Effector memory CD8-positive, alpha-beta T cell (primary cell): ENCODE data around the gene TOPBP1.

Experiments
- ATAC-seq: fragments of 150-1000 bp; cut with Tn5 transposase; replicated peaks from 2 replicates; pipeline ENCODE4 v1.10.0; 2021; ENCODE audit warnings: mild to moderate bottlenecking, moderate library complexity
- DNase-seq, 3 experiments: peaks; one replicate each; pipeline ENCODE4 v3.0.0; 2021
- H3K27ac Mint-ChIP-seq, 2 donors: one replicate each; pipeline ENCODE4 v1.8.0; 2022; ENCODE audit warnings: mild to moderate bottlenecking in 2 of 2, mixed read lengths in 2 of 2, moderate library complexity in 2 of 2
- H3K27me3 Mint-ChIP-seq, 2 donors: one replicate each; pipeline ENCODE4 v1.8.0; 2022; ENCODE audit warnings: mixed read lengths in 2 of 2
- H3K36me3 Mint-ChIP-seq: one replicate; pipeline ENCODE4 v1.8.0; 2022; ENCODE audit warnings: mild to moderate bottlenecking, moderate library complexity, mixed read lengths; ENCODE audit not compliant: insufficient read depth
- H3K4me1 Mint-ChIP-seq, 2 donors: one replicate each; pipeline ENCODE4 v1.8.0; 2022; ENCODE audit warnings: low read depth in 2 of 2, mixed read lengths in 2 of 2
- H3K4me3 Mint-ChIP-seq, 2 donors: one replicate each; pipeline ENCODE4 v1.8.0; 2022; ENCODE audit warnings: mild to moderate bottlenecking in 2 of 2, mixed read lengths in 2 of 2, moderate library complexity in 2 of 2
- H3K9me3 Mint-ChIP-seq, 2 donors: one replicate each; pipeline ENCODE4 v1.8.0; 2022; ENCODE audit warnings: mixed read lengths in 2 of 2

The TOPBP1 gene

DNA sequence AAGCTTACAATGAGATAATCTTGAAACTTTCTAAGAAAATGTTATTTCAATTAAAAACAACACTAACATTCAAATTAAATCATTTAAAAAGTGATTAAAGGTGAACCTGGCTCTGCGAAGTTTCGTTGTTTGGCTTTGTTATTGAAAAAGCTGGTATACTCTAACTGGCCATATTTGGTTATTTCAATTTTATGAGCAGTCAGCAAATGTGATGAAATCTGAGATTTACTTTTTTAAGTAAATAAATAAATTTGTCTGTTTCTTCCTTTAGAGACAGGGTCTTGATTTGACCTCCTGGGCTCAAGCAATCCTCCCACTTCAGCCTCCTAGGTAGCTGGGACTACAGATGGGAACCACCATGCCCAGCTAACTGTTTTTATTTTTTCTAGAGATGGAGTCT is 50.2 kb downstream of the TOPBP1 start:
- H3K27me3 Mint-ChIP-seq: no peaks in the 10 kb centered on the region
- ATAC-seq (no peak), DNase-seq (no peak)
- H3K9me3 Mint-ChIP-seq: no peaks in the 10 kb centered on the region
- H3K4me3 Mint-ChIP-seq: no peak overlapping the region
- H3K4me1 Mint-ChIP-seq: no peaks in the 10 kb centered on the region
- H3K36me3 Mint-ChIP-seq: peaks cover 52% of the 10 kb centered on the region
- H3K27ac Mint-ChIP-seq: peak overlapping the region in 1 of 2 donors; percentile 13

DNA sequence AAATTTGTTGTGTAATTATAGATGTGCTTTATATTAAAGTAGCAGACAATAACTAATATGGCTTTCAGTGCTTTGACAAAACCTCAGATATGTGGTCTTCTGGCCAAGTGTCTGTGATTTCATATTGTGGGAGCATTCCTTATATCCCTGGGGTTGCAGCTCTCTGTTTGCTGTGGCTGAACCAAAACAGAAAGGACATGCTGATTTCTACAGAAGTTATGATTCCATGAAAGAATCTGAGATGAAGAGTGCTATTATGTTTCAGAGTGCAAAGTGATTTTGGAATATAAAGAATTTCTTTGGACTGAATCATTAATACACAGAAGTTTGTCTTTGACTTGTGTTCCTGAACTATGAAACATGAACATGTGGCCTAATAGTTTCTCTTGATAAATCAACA is 51.7 kb downstream of the TOPBP1 start:
- H3K27me3 Mint-ChIP-seq: no peaks in the 10 kb centered on the region
- ATAC-seq: no peak
- no peak overlapping the region for H3K27ac Mint-ChIP-seq
- H3K9me3 Mint-ChIP-seq: no peaks in the 10 kb centered on the region
- H3K4me1 Mint-ChIP-seq: peaks cover 0 to under 1% of the 10 kb centered on the region in 2 donors
- H3K4me3 Mint-ChIP-seq: no peak overlapping the region
- no peak for DNase-seq
- peaks cover 40% of the 10 kb centered on the region for H3K36me3 Mint-ChIP-seq

DNA sequence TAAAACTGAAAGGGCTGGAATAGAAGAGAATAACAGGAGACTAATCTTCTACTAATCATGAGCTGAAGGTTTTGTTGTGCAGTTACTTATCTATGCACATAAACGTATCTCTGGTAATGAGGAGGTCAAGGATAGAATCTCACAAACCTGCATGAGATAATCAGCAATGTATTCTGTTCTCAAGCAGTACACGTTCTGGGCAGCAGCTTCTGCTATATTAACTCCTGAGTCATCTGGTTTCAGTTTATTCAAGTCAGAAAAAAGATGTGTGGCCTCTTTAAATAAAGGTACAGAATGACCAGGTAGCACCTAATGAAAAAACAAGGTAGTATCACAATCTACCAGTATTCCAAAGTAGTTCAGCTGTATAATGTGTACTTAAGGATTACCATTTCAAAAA is 53.4 kb downstream of the TOPBP1 start:
- ATAC-seq: no peak
- Mint-ChIP-seq H3K4me3 (no peak overlapping the region), H3K36me3 (peaks cover 37% of the 10 kb centered on the region), H3K27me3 (no peaks in the 10 kb centered on the region), H3K27ac (no peak overlapping the region), H3K9me3 (no peaks in the 10 kb centered on the region), H3K4me1 (peaks cover 0 to 2% of the 10 kb centered on the region in 2 donors)
- no peak for DNase-seq

DNA sequence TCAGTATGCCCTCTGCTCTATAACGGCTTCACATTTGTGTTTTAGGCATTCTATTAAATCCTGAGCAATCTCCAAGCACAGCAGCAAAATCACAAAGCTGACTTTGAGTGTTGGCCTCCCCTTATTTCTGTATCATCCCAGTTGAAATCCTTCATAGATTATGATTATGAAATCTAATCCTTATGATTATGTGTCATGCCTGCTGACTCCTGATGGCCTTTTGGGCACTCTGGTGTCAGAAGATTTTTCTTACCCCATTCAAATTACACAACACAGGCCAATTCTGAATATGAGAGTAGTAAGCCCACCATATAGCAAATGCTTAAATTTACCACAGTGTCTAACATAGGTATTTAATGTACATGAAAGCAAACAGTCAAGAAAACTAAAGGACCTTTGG is 53.9 kb downstream of the TOPBP1 start:
- H3K4me3 Mint-ChIP-seq: no peak overlapping the region
- peaks cover 0 to 2% of the 10 kb centered on the region in 2 donors for H3K4me1 Mint-ChIP-seq
- no peaks in the 10 kb centered on the region for H3K27me3 Mint-ChIP-seq
- no peaks in the 10 kb centered on the region for H3K9me3 Mint-ChIP-seq
- no peak overlapping the region for H3K27ac Mint-ChIP-seq
- ATAC-seq (no peak), DNase-seq (no peak)
- peaks cover 36% of the 10 kb centered on the region for H3K36me3 Mint-ChIP-seq

DNA sequence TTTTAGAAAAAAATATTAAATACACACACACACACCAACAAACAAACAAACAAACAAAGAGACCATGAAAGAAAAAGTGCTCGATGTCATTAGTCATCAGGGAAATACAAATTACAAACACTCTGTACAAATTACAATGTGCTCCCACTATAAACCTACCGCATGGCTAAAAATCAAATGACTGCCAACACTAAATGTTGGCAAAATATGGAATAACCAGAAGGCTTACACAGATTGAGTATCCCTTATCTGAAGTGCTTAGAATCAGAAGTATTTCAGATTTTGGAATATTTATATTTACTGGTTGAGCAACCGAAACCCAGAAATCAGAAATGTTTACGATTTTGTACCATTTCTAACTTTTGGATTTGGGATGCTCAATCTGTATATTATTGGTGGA is 54.8 kb downstream of the TOPBP1 start:
- Mint-ChIP-seq H3K4me1 (peaks cover 0 to 2% of the 10 kb centered on the region in 2 donors), H3K36me3 (peaks cover 29% of the 10 kb centered on the region), H3K9me3 (no peaks in the 10 kb centered on the region), H3K27me3 (no peaks in the 10 kb centered on the region), H3K27ac (no peak overlapping the region), H3K4me3 (no peak overlapping the region)
- no peak for ATAC-seq
- no peak for DNase-seq

DNA sequence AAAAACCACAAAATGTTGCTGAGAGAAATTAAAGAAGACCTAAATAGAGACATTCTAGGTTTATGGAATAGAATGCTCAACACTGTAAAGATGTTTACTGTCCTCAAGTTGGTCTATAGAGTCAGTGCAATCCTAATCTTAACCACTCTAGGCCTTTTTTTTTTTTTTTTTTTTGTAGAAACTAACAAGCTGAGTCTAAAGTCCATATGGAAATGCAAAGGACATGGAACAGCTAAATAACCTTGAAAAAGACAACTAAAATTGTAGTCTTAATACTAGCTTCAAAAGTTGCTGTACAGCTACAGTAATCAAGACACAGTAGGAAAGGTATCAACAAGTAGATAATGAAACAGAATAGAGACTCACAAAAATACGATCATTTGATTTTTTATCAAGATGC is 55.4 kb downstream of the TOPBP1 start:
- ATAC-seq (no peak), DNase-seq (no peak)

DNA sequence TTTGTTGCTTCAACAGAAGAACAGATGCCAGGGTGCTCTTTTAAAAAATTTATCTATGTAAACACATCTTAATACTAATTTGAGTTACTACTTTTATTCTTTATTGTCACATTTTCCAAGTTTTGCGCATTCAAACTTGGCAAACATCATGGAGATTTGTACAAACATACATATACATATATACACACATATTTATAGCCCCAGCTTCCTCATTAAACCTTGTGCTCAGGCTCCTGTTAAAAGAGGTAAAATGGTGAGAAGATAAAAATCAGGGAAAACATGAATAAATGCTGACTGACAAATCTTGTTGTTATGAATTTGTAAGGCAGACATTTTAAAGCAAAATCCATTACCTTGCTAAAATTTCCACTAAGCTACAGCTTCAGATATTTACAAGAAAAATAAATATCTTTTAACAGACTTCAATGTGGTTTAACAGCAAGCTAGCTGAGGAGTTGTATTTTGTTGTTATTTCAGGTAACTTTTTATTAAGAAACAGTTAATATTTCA is 61.1 kb downstream of the TOPBP1 start:
- H3K27ac Mint-ChIP-seq: no peak overlapping the region
- peaks cover 0 to 2% of the 10 kb centered on the region in 2 donors for H3K4me1 Mint-ChIP-seq
- ATAC-seq (no peak), DNase-seq (no peak)
- peaks cover 8% of the 10 kb centered on the region for H3K36me3 Mint-ChIP-seq
- no peak overlapping the region for H3K4me3 Mint-ChIP-seq
- H3K27me3 Mint-ChIP-seq: no peaks in the 10 kb centered on the region
- no peaks in the 10 kb centered on the region for H3K9me3 Mint-ChIP-seq

More for the DNA sequence above, 55.4 kb downstream of the TOPBP1 start:
- Mint-ChIP-seq H3K4me3 (no peak overlapping the region), H3K36me3 (peaks cover 25% of the 10 kb centered on the region), H3K9me3 (no peaks in the 10 kb centered on the region), H3K4me1 (peaks cover 0 to 2% of the 10 kb centered on the region in 2 donors), H3K27me3 (no peaks in the 10 kb centered on the region), H3K27ac (peak overlapping the region in 1 of 2 donors; percentile 55)

DNA sequence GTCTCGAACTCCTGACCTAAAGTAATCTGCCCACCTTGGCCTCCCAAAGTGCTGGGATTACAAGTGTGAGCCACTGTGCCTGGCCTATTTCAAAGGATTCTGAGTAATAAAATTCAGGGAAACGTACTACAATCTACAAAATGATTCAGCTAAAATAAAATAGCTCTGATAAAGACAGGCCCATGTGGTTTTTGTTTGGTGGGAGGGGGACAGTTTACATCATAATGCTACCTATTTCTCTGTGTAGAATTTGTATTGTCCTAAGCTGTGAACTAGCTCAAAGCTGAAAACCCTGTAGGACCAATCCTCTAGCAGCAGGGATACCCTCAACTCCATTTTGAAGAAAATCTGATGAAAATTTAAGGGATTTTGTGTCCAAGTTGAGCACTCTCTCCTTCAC is 62.5 kb downstream of the TOPBP1 start:
- no peak for DNase-seq
- H3K4me3 Mint-ChIP-seq: no peak overlapping the region
- no peaks in the 10 kb centered on the region for H3K4me1 Mint-ChIP-seq
- no peak overlapping the region for H3K27ac Mint-ChIP-seq
- H3K9me3 Mint-ChIP-seq: no peaks in the 10 kb centered on the region
- ATAC-seq: no peak
- H3K27me3 Mint-ChIP-seq: no peaks in the 10 kb centered on the region
- H3K36me3 Mint-ChIP-seq: peaks cover 4% of the 10 kb centered on the region

DNA sequence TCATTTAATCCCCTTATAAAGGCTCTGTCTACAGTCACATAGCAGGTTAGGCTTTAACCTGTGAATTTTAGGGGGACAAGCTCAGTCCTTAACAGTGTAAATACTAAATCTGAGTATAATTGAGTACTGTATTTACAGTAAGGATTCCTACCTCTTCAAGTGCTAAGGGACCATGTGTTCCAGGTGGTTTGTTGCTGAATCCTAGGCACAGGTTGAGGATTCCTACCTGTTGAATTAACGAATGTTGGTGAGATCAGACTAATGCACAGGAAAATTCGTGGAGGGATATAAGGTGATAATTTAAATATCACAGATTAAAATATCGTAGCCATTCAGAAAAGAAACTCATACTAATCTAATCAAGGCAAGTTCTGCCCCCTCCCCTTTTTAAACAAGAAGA is 63.3 kb downstream of the TOPBP1 start:
- Mint-ChIP-seq H3K27ac (peak overlapping the region in 1 of 2 donors; percentile 52), H3K4me3 (no peak overlapping the region), H3K27me3 (no peaks in the 10 kb centered on the region), H3K4me1 (peaks cover 0 to under 1% of the 10 kb centered on the region in 2 donors), H3K36me3 (peaks cover 4% of the 10 kb centered on the region), H3K9me3 (no peaks in the 10 kb centered on the region)
- ATAC-seq (no peak), DNase-seq (no peak)

DNA sequence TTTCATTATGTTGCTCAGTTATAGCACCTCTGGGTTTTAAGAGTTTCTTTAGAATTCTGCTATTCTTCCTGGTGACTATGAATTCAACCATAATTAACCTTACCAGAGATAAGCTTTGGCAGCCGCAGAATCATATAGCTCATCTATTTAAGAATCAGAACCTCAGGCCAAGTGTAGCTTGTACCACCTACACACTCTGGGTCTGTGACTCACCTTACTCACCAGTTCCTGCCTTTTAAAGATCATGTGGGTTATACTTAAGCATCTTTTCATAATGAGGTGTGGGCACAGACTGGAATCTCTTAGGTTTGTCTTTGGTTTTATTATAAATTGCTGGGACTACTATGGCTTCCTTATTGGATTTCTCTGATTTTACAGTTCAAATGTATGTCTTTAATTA is 66.4 kb downstream of the TOPBP1 start:
- peak overlapping the region in 1 of 2 donors; percentile 1 for H3K27ac Mint-ChIP-seq
- H3K9me3 Mint-ChIP-seq: no peaks in the 10 kb centered on the region
- peaks cover 4 to 5% of the 10 kb centered on the region in 2 donors for H3K4me1 Mint-ChIP-seq
- DNase-seq: no peak
- peaks cover 2% of the 10 kb centered on the region for H3K36me3 Mint-ChIP-seq
- H3K4me3 Mint-ChIP-seq: no peak overlapping the region
- H3K27me3 Mint-ChIP-seq: no peaks in the 10 kb centered on the region
- no peak for ATAC-seq

DNA sequence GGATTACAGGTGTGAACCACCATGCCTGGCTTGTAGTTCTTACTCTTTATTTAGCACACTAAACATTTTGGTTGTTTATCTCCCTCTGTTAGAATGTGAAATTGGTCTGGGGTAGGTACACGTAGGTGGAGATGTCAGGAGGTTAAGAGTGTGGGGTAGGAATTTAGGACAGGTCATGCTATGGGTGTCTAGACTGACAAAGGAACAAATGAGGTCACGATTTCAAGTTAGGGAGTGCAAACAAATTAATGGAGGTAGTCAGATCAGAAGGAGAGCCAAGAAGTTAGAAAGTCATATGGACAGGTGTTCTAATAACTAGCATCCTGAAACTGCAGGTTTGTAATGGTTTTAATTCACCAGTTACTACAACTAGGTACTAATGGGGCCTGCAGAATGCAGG is 68.5 kb downstream of the TOPBP1 start:
- Mint-ChIP-seq H3K9me3 (no peaks in the 10 kb centered on the region), H3K27me3 (no peaks in the 10 kb centered on the region), H3K4me3 (no peak overlapping the region), H3K27ac (peak overlapping the region; percentile 67 to 70), H3K36me3 (peaks cover 23% of the 10 kb centered on the region), H3K4me1 (peaks cover 8 to 20% of the 10 kb centered on the region in 2 donors)
- DNase-seq (no peak), ATAC-seq (peak; percentile 23)

DNA sequence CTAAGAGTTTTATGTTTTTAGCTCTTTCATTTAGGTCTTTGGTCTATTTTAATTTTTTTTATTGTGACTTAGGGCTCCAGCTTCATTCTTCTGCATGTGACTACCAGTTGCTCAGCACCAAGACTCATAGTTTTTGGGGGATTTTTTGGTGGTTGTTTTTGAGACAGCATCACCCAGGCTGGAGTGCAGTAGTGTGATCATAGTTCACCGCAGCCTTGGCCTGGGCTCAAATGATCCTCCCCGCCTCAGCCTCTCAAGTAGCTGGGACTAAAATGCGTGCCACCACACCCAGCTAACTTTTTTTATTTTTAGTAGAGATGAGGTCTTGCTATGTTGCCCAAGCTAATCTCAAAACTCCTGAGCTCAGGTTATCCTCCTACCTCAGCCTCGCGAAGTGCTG is 68.9 kb downstream of the TOPBP1 start:
- DNase-seq (peak; percentile 15 to 26 (median 23)), ATAC-seq (peak; percentile 86)
- no peaks in the 10 kb centered on the region for H3K9me3 Mint-ChIP-seq
- H3K27me3 Mint-ChIP-seq: no peaks in the 10 kb centered on the region
- peaks cover 10 to 20% of the 10 kb centered on the region in 2 donors for H3K4me1 Mint-ChIP-seq
- H3K27ac Mint-ChIP-seq: peak overlapping the region; percentile 67 to 70
- peaks cover 27% of the 10 kb centered on the region for H3K36me3 Mint-ChIP-seq
- H3K4me3 Mint-ChIP-seq: no peak overlapping the region

DNA sequence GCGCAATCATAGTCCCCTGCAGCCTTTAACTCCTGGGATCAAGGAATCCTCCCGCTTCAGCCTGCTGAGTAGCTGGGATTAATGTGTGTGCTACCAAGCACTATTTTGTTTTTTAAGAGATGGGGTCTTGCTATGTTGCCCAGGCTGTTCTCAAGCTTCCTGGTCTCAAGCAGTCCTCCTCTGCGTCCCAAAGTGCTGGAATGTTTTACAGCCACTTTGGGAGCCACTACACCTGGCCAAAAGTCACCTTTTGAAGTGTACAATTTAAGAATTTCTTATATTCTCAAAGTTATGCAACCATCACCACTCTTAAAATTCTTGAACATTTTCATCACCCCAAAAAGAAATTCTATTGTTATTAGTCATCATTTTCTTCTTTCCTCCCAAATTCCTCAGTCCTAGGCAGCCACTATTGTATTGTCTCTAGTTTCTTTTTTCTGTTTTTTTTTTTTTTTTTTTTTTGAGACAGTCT is 70.4 kb downstream of the TOPBP1 start:
- DNase-seq: no peak
- H3K4me1 Mint-ChIP-seq: peaks cover 10 to 27% of the 10 kb centered on the region in 2 donors
- H3K27ac Mint-ChIP-seq: peak overlapping the region; percentile 29 to 67
- no peaks in the 10 kb centered on the region for H3K9me3 Mint-ChIP-seq
- no peaks in the 10 kb centered on the region for H3K27me3 Mint-ChIP-seq
- no peak overlapping the region for H3K4me3 Mint-ChIP-seq
- peaks cover 42% of the 10 kb centered on the region for H3K36me3 Mint-ChIP-seq
- no peak for ATAC-seq

DNA sequence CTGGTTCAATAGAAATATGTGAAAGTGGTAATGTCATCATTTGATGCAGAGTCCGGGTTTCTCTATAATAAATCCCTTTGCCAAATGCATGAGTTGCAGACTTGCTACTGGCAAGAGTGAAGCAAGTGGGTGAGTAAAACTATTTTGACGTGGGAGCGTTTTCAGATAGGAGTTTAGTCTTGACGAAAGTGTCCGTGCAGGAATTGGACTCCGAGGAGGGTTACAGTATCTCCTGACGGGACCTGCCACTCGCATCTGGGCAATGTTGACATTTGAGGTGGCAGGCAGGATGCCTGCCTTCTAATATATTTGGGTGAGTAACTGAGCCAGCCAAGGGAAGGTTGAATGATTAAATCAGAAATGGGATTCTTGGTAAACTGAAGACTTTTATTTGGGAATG is 72.2 kb downstream of the TOPBP1 start:
- Mint-ChIP-seq H3K27me3 (no peaks in the 10 kb centered on the region), H3K27ac (peak overlapping the region; percentile 50 to 79), H3K4me3 (no peak overlapping the region), H3K9me3 (no peaks in the 10 kb centered on the region), H3K36me3 (peaks cover 60% of the 10 kb centered on the region), H3K4me1 (peaks cover 10 to 27% of the 10 kb centered on the region in 2 donors)
- DNase-seq: no peak
- no peak for ATAC-seq
